Tibial artery (tissue), 4 donors: ENCODE results near the gene NFATC3.

ENCODE experiments used
- DNase-seq, 2 donors: peaks; one replicate each; pipeline ENCODE4 v3.0.0-alpha.2; 2019
- H3K27ac ChIP-seq, 2 donors: fragments of 200-600 bp; sonication (generic) in 1 of 2; 1 replicate in 1 of 2; 2 replicates in 1 of 2; pipeline ENCODE4 v1.5.1; 2018 to 2019; ENCODE audit warnings: mild to moderate bottlenecking in 1 of 2
- H3K27me3 ChIP-seq, 2 donors: fragments of 200-600 bp; sonication (generic) in 1 of 2; one replicate each; pipeline versions ENCODE4 v1.5.1 to v1.6.0; 2016 to 2019
- H3K36me3 ChIP-seq, 3 donors: fragments of 200-600 bp; sonication (generic) in 2 of 3; one replicate each; pipeline ENCODE4 v1.5.1; 2016 to 2019; ENCODE audit warnings: mild to moderate bottlenecking in 2 of 3
- H3K4me1 ChIP-seq, 4 donors: fragments of 200-600 bp; sonication (generic) in 2 of 4; 1 replicate in 3 of 4; 2 replicates in 1 of 4; pipeline ENCODE4 v1.5.1; 2016 to 2019
- H3K4me3 ChIP-seq, 2 donors: fragments of 200-600 bp; sonication (generic) in 1 of 2; 1 replicate in 1 of 2; 2 replicates in 1 of 2; pipeline ENCODE4 v1.5.1; 2018 to 2019; ENCODE audit warnings: mild to moderate bottlenecking in 2 of 2
- H3K9me3 ChIP-seq, 3 donors: fragments of 200-600 bp; sonication (generic) in 1 of 3; one replicate each; pipeline ENCODE4 v1.5.1; 2016 to 2019
- intact Hi-C: fragments of 100-400 bp; cut with DNase I; formaldehyde crosslinking; loops from one replicate; pipeline ENCODE4 v1.15.0; 2023; ENCODE audit warnings: low total_unique reads
- TF ChIP-seq, protein P1 (sequence below), 2 experiments: fragments of 200-600 bp in 1 of 2; fragments of 450-650 bp in 1 of 2; IDR thresholded peaks; one replicate each; pipeline ENCODE4 v1.5.1; 2017 to 2019; ENCODE audit warnings: antibody characterized with exemption in 2 of 2, mild to moderate bottlenecking in 1 of 2, moderate library complexity in 1 of 2

NFATC3 gene

GRCh38 chr16:68064791-68065365 is 20.3 kb upstream of the NFATC3 start:
- no peaks in the 10 kb centered on the region for H3K27me3 ChIP-seq
- no peak overlapping the region for H3K4me3 ChIP-seq
- H3K9me3 ChIP-seq, result no peaks in the 10 kb centered on the region
- TF ChIP-seq, protein P1, sequence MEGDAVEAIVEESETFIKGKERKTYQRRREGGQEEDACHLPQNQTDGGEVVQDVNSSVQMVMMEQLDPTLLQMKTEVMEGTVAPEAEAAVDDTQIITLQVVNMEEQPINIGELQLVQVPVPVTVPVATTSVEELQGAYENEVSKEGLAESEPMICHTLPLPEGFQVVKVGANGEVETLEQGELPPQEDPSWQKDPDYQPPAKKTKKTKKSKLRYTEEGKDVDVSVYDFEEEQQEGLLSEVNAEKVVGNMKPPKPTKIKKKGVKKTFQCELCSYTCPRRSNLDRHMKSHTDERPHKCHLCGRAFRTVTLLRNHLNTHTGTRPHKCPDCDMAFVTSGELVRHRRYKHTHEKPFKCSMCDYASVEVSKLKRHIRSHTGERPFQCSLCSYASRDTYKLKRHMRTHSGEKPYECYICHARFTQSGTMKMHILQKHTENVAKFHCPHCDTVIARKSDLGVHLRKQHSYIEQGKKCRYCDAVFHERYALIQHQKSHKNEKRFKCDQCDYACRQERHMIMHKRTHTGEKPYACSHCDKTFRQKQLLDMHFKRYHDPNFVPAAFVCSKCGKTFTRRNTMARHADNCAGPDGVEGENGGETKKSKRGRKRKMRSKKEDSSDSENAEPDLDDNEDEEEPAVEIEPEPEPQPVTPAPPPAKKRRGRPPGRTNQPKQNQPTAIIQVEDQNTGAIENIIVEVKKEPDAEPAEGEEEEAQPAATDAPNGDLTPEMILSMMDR (IDR thresholded peaks at IDR 0.05), result peak; percentile 60 to 65
- DNase-seq, result peak; percentile 54 to 83
- peak overlapping the region; percentile 65 to 72 for H3K27ac ChIP-seq
- intact Hi-C loops, result no loop called here
- H3K4me1 ChIP-seq, result peaks cover 0 to 26% (median 10%) of the 10 kb centered on the region in 4 donors
- H3K36me3 ChIP-seq, result peaks cover 5 to 42% (median 9%) of the 10 kb centered on the region in 3 donors

GRCh38 chr16:68065716-68066305 is 19.4 kb upstream of the NFATC3 start:
- Histone ChIP-seq H3K4me1 (peaks cover 0 to 26% (median 10%) of the 10 kb centered on the region in 4 donors), H3K27me3 (no peaks in the 10 kb centered on the region), H3K4me3 (no peak overlapping the region), H3K9me3 (no peaks in the 10 kb centered on the region), H3K27ac (peak overlapping the region; percentile 65 to 72), H3K36me3 (peaks cover 9 to 42% (median 14%) of the 10 kb centered on the region in 3 donors)
- TF ChIP-seq, protein P1 (IDR thresholded peaks at IDR 0.05), result no peak
- intact Hi-C loops, result no loop called here
- DNase-seq, result no peak

DNA sequence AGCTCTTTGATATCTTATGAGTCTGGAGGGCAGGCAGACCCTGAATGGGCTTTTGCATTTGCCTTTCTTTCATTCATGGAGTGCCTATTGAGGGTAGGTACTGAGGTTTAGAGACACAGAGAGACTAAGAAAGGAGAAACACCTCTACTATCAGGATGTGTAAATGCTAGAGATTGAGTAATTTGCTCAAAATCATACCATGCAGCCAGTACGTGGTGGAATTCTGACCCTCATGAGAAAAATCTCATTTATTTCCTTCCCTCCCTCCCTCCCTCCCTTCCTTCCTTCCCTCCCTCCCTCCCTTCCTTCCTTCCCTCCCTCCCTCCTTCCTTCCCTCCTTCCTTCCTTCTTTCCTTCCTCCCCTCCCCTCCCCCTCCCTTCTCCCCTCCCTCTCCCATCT is 18.4 kb upstream of the NFATC3 start:
- H3K4me1 ChIP-seq, result peaks cover 0 to 26% (median 10%) of the 10 kb centered on the region in 4 donors
- no peak for DNase-seq
- intact Hi-C loops, result no loop called here
- H3K27ac ChIP-seq, result peak overlapping the region in 1 of 2 donors; percentile 65
- no peaks in the 10 kb centered on the region for H3K27me3 ChIP-seq
- H3K36me3 ChIP-seq, result peaks cover 16 to 42% (median 24%) of the 10 kb centered on the region in 3 donors
- H3K9me3 ChIP-seq, result no peaks in the 10 kb centered on the region
- TF ChIP-seq, protein P1 (IDR thresholded peaks at IDR 0.05), result no peak
- no peak overlapping the region for H3K4me3 ChIP-seq

- Histone ChIP-seq H3K4me1 (peaks cover 0 to 23% (median 10%) of the 10 kb centered on the region in 4 donors), H3K36me3 (peaks cover 19 to 61% (median 42%) of the 10 kb centered on the region in 3 donors)
- no peak for DNase-seq
Measured at GRCh38 chr16:68068926-68069325, 16.2 kb upstream of the NFATC3 start.

DNA sequence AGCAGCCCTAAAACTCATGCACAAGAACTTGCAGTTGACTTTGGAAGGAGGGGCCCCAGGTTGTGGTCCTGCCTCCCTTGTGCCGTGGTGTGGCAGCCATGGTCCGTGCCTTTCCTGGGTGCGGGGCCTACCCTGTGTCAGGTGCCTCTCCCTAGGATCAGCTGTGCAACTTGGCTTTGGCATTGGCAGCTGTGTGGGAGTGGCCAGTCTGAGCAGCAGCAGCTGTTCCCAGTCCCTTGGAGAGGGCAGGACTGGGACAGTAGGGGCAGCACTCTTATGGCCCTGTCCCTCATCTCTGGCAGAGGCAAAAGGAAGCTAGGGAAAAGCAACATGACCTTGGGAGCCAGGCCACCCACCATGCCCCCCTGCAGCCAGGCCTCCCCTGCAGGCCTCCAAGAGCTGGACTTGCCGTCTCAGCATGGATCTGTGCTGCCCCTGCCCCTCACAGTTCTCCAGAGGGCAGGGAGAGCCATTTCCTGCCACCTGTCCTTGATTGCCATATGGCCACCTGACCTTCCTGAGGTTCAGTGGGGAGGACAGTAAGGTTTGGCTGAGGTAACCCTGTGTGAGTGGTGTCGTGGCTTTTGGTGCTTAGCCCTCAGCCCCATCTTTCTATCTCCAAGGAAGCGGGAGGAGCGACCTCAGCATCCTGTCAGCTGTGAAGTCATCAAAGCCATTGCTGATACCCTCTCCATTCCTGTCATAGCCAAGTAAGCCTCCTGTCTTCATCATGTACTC is 15.5 kb upstream of the NFATC3 start:
- DNase-seq, result no peak
- Histone ChIP-seq H3K27ac (no peak overlapping the region), H3K4me1 (peaks cover 0 to 16% (median 7%) of the 10 kb centered on the region in 4 donors), H3K9me3 (no peaks in the 10 kb centered on the region), H3K36me3 (peaks cover 25 to 69% (median 48%) of the 10 kb centered on the region in 3 donors), H3K4me3 (no peak overlapping the region), H3K27me3 (no peaks in the 10 kb centered on the region)
- TF ChIP-seq, protein P1 (IDR thresholded peaks at IDR 0.05), result no peak
- intact Hi-C loops, result no loop called here

More at GRCh38 chr16:68068926-68069325, 16.2 kb upstream of the NFATC3 start:
- H3K27me3 ChIP-seq, result no peaks in the 10 kb centered on the region
- no peaks in the 10 kb centered on the region for H3K9me3 ChIP-seq
- intact Hi-C loops, result no loop called here
- no peak overlapping the region for H3K27ac ChIP-seq
- TF ChIP-seq, protein P1 (IDR thresholded peaks at IDR 0.05), result no peak
- H3K4me3 ChIP-seq, result no peak overlapping the region
